Thyroid gland (tissue), 4 donors: Measurements from ENCODE around the gene COL28A1.

Source experiments
- POLR2A ChIP-seq, 2 donors: fragments of 450-650 bp; IDR thresholded peaks; one replicate each; pipeline ENCODE4 v1.6.1; 2017; ENCODE audit warnings: antibody characterized with exemption in 2 of 2, mild to moderate bottlenecking in 2 of 2, moderate library complexity in 1 of 2
- TF ChIP-seq, protein P1 (sequence below), 6 experiments: fragments of 200-600 bp in 3 of 6; fragments of 450-650 bp in 3 of 6; sonication (generic) in 3 of 6; IDR thresholded peaks; one replicate each; pipeline ENCODE4 v1.5.1; 2016 to 2019; ENCODE audit warnings: antibody characterized with exemption in 6 of 6, mild to moderate bottlenecking in 2 of 6, inconsistent platforms in 1 of 6, moderate library complexity in 1 of 6

DNA sequence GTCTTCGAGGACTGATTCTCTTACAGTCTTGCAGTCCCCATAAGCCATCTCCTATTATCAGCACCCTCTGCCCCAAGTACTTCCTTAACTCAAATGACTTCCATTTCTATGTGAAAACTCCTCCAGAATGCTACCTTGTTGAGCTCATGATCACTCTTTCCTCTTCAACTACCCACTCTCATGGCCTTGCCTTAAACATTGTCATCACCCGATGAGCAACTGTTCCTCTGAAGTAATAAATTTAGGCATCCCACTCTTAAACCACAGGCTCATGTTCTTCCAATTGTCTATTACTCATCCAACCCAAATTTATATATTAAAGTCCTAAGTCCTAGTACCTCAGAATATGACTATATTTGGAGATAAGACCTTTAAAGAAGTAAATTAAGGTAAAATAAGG is 200.5 kb downstream of the COL28A1 start:
- TF ChIP-seq, protein P1, sequence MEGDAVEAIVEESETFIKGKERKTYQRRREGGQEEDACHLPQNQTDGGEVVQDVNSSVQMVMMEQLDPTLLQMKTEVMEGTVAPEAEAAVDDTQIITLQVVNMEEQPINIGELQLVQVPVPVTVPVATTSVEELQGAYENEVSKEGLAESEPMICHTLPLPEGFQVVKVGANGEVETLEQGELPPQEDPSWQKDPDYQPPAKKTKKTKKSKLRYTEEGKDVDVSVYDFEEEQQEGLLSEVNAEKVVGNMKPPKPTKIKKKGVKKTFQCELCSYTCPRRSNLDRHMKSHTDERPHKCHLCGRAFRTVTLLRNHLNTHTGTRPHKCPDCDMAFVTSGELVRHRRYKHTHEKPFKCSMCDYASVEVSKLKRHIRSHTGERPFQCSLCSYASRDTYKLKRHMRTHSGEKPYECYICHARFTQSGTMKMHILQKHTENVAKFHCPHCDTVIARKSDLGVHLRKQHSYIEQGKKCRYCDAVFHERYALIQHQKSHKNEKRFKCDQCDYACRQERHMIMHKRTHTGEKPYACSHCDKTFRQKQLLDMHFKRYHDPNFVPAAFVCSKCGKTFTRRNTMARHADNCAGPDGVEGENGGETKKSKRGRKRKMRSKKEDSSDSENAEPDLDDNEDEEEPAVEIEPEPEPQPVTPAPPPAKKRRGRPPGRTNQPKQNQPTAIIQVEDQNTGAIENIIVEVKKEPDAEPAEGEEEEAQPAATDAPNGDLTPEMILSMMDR (IDR thresholded peaks at IDR 0.05): no peak
- no peak for TF ChIP-seq POLR2A (IDR thresholded peaks at IDR 0.05)
